ENCODE data around the gene KLHL17.

KLHL17 gene

DNA sequence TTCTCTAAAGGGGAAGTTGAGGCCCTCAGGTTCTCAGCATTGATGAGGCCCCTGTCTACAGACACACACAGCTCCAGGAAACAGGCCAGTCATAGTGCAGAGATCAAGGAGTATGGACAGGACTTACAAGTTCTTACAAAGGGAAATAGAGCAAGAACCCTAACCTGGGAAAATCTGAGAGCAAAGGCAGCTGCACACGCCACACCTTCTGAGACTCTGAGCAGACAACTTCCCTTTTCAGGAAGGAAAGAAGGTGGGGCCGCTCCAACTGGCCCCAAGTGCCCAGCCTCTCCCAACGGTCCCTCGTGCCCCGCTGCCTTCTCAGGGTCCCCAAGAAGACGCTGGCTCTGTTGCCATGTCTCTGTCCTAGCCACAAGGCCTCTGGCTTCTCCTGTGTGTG, 4.9 kb upstream of the KLHL17 start:
- Histone ChIP-seq H3K4me3 (ENCODE audit: low read depth, low read length, poor library complexity, severe bottlenecking) (no peak overlapping the region), H3K4me2 (ENCODE audit: low read length) (no peak overlapping the region), H3K9ac (ENCODE audit: low read length) (no peak overlapping the region), H3K36me3 (ENCODE audit: insufficient read depth, low read length) (peaks cover 66% of the 10 kb centered on the region), H3K27me3 (ENCODE audit: insufficient read depth, low read length) (no peaks in the 10 kb centered on the region), H3K9me3 (ENCODE audit: low read length) (no peaks in the 10 kb centered on the region), H3K4me1 (ENCODE audit: insufficient read depth, low read length, severe bottlenecking) (peaks cover 20% of the 10 kb centered on the region), H3K79me2 (ENCODE audit: insufficient read depth, low read length) (peaks cover 12% of the 10 kb centered on the region), H3F3A (ENCODE audit: insufficient read depth, low read length) (no peaks in the 10 kb centered on the region), H4K20me1 (ENCODE audit: insufficient read depth, low read length) (no peaks in the 10 kb centered on the region), H3K9me2 (ENCODE audit: low read depth, low read length) (no peaks in the 10 kb centered on the region), H2AFZ (ENCODE audit: low read length) (no peak overlapping the region), H3K27ac (ENCODE audit: low read depth, low read length, poor library complexity, severe bottlenecking) (no peak overlapping the region)
- TF ChIP-seq, protein P1, sequence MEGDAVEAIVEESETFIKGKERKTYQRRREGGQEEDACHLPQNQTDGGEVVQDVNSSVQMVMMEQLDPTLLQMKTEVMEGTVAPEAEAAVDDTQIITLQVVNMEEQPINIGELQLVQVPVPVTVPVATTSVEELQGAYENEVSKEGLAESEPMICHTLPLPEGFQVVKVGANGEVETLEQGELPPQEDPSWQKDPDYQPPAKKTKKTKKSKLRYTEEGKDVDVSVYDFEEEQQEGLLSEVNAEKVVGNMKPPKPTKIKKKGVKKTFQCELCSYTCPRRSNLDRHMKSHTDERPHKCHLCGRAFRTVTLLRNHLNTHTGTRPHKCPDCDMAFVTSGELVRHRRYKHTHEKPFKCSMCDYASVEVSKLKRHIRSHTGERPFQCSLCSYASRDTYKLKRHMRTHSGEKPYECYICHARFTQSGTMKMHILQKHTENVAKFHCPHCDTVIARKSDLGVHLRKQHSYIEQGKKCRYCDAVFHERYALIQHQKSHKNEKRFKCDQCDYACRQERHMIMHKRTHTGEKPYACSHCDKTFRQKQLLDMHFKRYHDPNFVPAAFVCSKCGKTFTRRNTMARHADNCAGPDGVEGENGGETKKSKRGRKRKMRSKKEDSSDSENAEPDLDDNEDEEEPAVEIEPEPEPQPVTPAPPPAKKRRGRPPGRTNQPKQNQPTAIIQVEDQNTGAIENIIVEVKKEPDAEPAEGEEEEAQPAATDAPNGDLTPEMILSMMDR (IDR thresholded peaks at IDR 0.05; ENCODE audit: low read length) = no peak
- TF ChIP-seq EZH2 (IDR thresholded peaks at IDR 0.05; ENCODE audit: borderline replicate concordance, low read length) = no peak

DNA sequence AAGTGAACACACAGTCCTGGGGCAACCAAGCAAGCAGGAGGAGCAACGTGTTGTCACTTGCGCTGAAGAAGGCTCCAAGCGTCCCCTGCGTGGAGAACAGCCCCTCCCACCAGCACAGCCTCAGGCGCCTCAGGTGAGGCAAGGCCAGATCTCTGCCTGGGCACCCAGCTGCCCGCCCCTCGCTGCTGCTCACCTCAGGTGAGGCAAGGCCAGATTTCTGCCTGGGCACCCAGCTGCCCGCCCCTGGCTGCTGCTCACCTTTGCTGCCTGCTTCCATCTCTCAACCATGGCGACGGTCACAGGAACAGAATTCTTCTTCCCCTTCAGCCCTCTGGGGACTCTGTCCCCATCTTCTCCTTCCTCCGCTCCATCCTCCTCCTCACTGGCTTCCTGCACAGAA, 3.7 kb upstream of the KLHL17 start:
- TF ChIP-seq EZH2 (IDR thresholded peaks at IDR 0.05; ENCODE audit: borderline replicate concordance, low read length) = no peak
- TF ChIP-seq, protein P1 (IDR thresholded peaks at IDR 0.05; ENCODE audit: low read length) = no peak
- Histone ChIP-seq H3K4me3 (ENCODE audit: low read depth, low read length, poor library complexity, severe bottlenecking) (no peak overlapping the region), H3K4me1 (ENCODE audit: insufficient read depth, low read length, severe bottlenecking) (peaks cover 26% of the 10 kb centered on the region), H3K27ac (ENCODE audit: low read depth, low read length, poor library complexity, severe bottlenecking) (no peak overlapping the region), H3F3A (ENCODE audit: insufficient read depth, low read length) (no peaks in the 10 kb centered on the region), H3K27me3 (ENCODE audit: insufficient read depth, low read length) (no peaks in the 10 kb centered on the region), H3K36me3 (ENCODE audit: insufficient read depth, low read length) (peaks cover 54% of the 10 kb centered on the region), H3K4me2 (ENCODE audit: low read length) (no peak overlapping the region), H4K20me1 (ENCODE audit: insufficient read depth, low read length) (no peaks in the 10 kb centered on the region), H3K79me2 (ENCODE audit: insufficient read depth, low read length) (peaks cover 12% of the 10 kb centered on the region), H2AFZ (ENCODE audit: low read length) (no peak overlapping the region), H3K9me3 (ENCODE audit: low read length) (no peaks in the 10 kb centered on the region), H3K9ac (ENCODE audit: low read length) (no peak overlapping the region), H3K9me2 (ENCODE audit: low read depth, low read length) (no peaks in the 10 kb centered on the region)

DNA sequence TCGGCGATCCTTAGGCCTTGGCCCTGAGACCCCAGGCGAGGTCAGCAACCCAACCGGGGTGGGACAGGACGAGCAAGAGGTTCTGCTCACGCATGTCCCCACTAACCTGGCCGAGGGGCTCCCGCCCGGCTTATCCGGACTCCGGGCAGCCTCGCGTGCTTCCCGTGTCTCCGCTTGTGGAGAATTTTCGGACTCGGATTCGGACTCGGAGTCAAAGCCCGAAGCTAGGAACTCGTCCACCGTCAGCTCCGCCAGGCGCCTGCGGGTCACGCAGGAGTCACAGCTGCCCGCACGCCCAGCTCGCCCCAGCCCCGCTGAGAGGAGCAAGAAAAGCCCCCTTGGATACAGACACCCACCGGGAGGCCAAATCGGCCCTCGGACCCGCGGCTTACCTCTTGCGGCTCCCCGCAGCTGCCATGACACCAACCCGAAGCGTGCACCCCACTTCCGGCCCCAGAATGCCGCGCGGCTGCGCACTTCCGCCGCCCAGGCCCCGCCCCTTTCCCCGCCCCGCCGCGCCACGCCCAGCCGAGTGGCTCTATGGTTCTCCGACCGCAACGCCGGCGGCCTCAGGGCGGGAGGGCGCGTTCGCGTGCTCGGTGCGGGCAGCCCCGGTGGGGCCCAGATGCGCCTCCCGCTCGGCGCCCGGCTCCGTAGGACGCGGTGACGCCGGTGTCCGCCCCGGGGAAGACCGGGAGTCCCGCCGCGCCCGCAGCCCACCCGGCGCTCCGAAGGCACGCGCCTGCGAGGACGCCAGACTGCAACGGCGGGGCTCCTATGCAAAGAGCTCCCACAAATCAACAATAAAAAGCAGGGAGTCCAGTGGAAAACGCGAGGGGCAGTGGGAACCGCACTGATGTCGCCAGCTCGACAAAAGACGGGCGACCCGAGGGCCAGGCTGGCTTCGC, 1.3 kb upstream of the KLHL17 start, which contains the start of gene NOC2L:
NOC2L (minus strand) TSS at position 434 of the 908 bp plus-strand sequence; CDS start at position 418, 16 bp downstream.
- peak within 1 kb of the TSS; percentile 74; the same call in 1 of the 2 replicates for H2AFZ ChIP-seq (ENCODE audit: low read length)
- peak within 1 kb of the TSS; percentile 98 for H3K4me3 ChIP-seq (ENCODE audit: low read depth, low read length, poor library complexity, severe bottlenecking)
- no peaks in the 10 kb centered on the region for H3K9me3 ChIP-seq (ENCODE audit: low read length)
- H3K4me1 ChIP-seq (ENCODE audit: insufficient read depth, low read length, severe bottlenecking) = peaks cover 28% of the 10 kb centered on the region
- TF ChIP-seq, protein P1 (IDR thresholded peaks at IDR 0.05; ENCODE audit: low read length) = no peak
- no peak for TF ChIP-seq EZH2 (IDR thresholded peaks at IDR 0.05; ENCODE audit: borderline replicate concordance, low read length)
- H3K27ac ChIP-seq (ENCODE audit: low read depth, low read length, poor library complexity, severe bottlenecking) = no peak within 1 kb of the TSS
- H3K9ac ChIP-seq (ENCODE audit: low read length) = peak within 1 kb of the TSS; percentile 87
- no peaks in the 10 kb centered on the region for H3K27me3 ChIP-seq (ENCODE audit: insufficient read depth, low read length)
- H3K36me3 ChIP-seq (ENCODE audit: insufficient read depth, low read length) = peaks cover 31% of the 10 kb centered on the region
- H3K79me2 ChIP-seq (ENCODE audit: insufficient read depth, low read length) = peaks cover 12% of the 10 kb centered on the region
- no peaks in the 10 kb centered on the region for H4K20me1 ChIP-seq (ENCODE audit: insufficient read depth, low read length)
- H3K9me2 ChIP-seq (ENCODE audit: low read depth, low read length) = no peaks in the 10 kb centered on the region
- H3F3A ChIP-seq (ENCODE audit: insufficient read depth, low read length) = no peaks in the 10 kb centered on the region
- peak within 1 kb of the TSS; percentile 79 for H3K4me2 ChIP-seq (ENCODE audit: low read length)
